NB4 (cell line): ENCODE results near the gene OR1E1.

Experiments
- CTCF ChIP-seq: IDR thresholded peaks from one replicate; pipeline ENCODE4 v1.5.1; 2012; ENCODE audit warnings: low read depth, low read length
- MYC ChIP-seq: IDR thresholded peaks from 2 replicates; pipeline ENCODE4 v1.6.1; 2011; ENCODE audit warnings: low read depth, low read length
- POLR2A ChIP-seq: IDR thresholded peaks from 2 replicates; pipeline ENCODE4 v1.6.1; 2011; ENCODE audit warnings: mild to moderate bottlenecking; ENCODE audit not compliant: insufficient read length; ENCODE audit errors: extremely low read depth

GRCh38 chr17:3411070-3411469 is 12.9 kb upstream of the OR1E1 start, which contains the start of gene OR3A3:
- no peak for TF ChIP-seq CTCF
- no peak for TF ChIP-seq POLR2A
- TF ChIP-seq MYC, result no peak
